SK-N-SH treated with all-trans-retinoic acid at 6 μM for 48 hours (cell line): ENCODE data around the gene LRIG2.

Experiments
- BACH2 ChIP-seq: fragments of 250-450 bp; sonication (Bioruptor Pico); IDR thresholded peaks from 2 replicates; pipeline ENCODE4 v1.9.0; 2021; ENCODE audit warnings: mild to moderate bottlenecking, borderline replicate concordance
- PATZ1 ChIP-seq: fragments of 250-450 bp; sonication (Bioruptor Pico); IDR thresholded peaks from 2 replicates; pipeline ENCODE4 v1.8.0; 2020; ENCODE audit warnings: mild to moderate bottlenecking, moderate library complexity, borderline replicate concordance
- TCF4 ChIP-seq: fragments of 250-450 bp; sonication (Bioruptor Pico); IDR thresholded peaks from 2 replicates; pipeline ENCODE4 v1.8.0; 2021; ENCODE audit warnings: mild to moderate bottlenecking, moderate library complexity, borderline replicate concordance
- TOX ChIP-seq: fragments of 250-450 bp; sonication (Bioruptor Pico); IDR thresholded peaks from 2 replicates; pipeline ENCODE4 v1.8.0; 2021; ENCODE audit warnings: mild to moderate bottlenecking, moderate library complexity, borderline replicate concordance
- ZC3H10 ChIP-seq: fragments of 250-450 bp; sonication (Bioruptor Pico); IDR thresholded peaks from 2 replicates; pipeline ENCODE4 v1.5.1; 2021; ENCODE audit warnings: mild to moderate bottlenecking, moderate library complexity
- ZFP3 ChIP-seq: fragments of 250-450 bp; sonication (Bioruptor Pico); IDR thresholded peaks from 2 replicates; pipeline ENCODE4 v1.5.0; 2020; ENCODE audit warnings: mild to moderate bottlenecking, moderate library complexity
- ZNF70 ChIP-seq: fragments of 450-650 bp; formaldehyde crosslinking; IDR thresholded peaks from 2 replicates; pipeline ENCODE4 v1.5.0; 2020; ENCODE audit warnings: mild to moderate bottlenecking, moderate library complexity

- TF ChIP-seq TOX (CRISPR knock-in tag) (no peak), BACH2 (CRISPR knock-in tag) (no peak), ZFP3 (CRISPR knock-in tag) (no peak), ZC3H10 (no peak), TCF4 (CRISPR knock-in tag) (no peak), PATZ1 (CRISPR knock-in tag) (no peak), ZNF70 (no peak)
Observed at GRCh38 chr1:113088972-113089371, 16.0 kb downstream of the LRIG2 start.
